ENCODE data around the gene MPRIP. TPM values are rescaled to one million over a fixed set of nuclear protein-coding genes. Genes with fewer than 3 reads are reported as not detected.

MPRIP gene
- total and polyA plus RNA-seq, 2 experiments from 2014 or later: 80.4 to 172 TPM

DNA sequence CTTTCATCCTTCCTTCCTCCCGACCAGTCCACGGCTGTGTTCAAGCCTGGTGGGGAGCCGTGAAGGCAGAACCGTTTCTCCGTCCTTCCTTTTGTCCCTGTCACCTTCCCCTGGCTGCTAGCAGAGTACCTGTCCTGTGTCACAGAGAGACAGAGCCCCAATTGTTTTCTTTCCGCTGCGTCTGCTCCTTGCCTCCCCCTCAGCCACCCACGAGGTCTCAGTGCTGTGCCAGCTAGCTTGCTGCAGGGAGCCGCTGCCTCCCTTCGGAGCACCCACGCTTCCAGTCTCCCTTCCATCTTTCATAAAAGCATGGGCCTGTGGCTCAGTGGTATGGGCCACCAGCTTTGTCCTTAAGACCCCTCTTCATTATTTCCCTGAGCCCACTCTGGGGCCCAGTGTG, 62.2 kb downstream of the MPRIP start:
- Histone ChIP-seq H3K36me3 (no peaks in the 10 kb centered on the region), H3K4me1 (ENCODE audit: low read depth) (peaks cover 57% of the 10 kb centered on the region), H3K4me3 (no peak overlapping the region), H3K27ac (peak overlapping the region; percentile 20), H3K27me3 (no peaks in the 10 kb centered on the region), H3K9me3 (ENCODE audit: low read depth) (no peaks in the 10 kb centered on the region)
- no peak for DNase-seq (ENCODE audit: low read depth in 1 of 2, low spot score in 1 of 2)
- TF ChIP-seq, protein P1, sequence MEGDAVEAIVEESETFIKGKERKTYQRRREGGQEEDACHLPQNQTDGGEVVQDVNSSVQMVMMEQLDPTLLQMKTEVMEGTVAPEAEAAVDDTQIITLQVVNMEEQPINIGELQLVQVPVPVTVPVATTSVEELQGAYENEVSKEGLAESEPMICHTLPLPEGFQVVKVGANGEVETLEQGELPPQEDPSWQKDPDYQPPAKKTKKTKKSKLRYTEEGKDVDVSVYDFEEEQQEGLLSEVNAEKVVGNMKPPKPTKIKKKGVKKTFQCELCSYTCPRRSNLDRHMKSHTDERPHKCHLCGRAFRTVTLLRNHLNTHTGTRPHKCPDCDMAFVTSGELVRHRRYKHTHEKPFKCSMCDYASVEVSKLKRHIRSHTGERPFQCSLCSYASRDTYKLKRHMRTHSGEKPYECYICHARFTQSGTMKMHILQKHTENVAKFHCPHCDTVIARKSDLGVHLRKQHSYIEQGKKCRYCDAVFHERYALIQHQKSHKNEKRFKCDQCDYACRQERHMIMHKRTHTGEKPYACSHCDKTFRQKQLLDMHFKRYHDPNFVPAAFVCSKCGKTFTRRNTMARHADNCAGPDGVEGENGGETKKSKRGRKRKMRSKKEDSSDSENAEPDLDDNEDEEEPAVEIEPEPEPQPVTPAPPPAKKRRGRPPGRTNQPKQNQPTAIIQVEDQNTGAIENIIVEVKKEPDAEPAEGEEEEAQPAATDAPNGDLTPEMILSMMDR (IDR thresholded peaks at IDR 0.05; ENCODE audit: low read depth, low read length): no peak

DNA sequence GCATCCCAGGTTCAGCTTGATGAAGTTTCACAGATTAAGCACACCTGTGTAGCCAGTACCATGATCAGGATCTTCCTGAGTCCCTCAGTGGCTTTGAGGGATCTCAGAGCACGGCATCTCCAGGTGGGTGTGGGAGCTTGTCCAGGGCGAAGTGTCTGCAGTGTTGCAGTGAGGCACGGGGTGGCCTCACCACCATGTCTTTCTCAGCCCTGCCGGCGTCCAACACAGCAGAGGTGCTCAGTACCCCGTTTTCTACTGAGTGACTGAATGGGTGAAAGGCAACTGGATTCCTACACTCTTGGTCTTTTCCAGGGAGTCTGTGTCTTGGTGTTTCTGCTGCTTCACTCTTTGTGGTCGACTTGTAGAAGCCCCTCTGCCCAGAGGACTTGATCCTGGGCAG, 63.7 kb downstream of the MPRIP start:
- no peak for DNase-seq (ENCODE audit: low read depth in 1 of 2, low spot score in 1 of 2)
- no peak overlapping the region for H3K27ac ChIP-seq
- TF ChIP-seq, protein P1 (IDR thresholded peaks at IDR 0.05; ENCODE audit: low read depth, low read length): no peak
- H3K36me3 ChIP-seq: no peaks in the 10 kb centered on the region
- no peak overlapping the region for H3K4me3 ChIP-seq
- no peaks in the 10 kb centered on the region for H3K27me3 ChIP-seq
- H3K4me1 ChIP-seq (ENCODE audit: low read depth): peaks cover 69% of the 10 kb centered on the region
- H3K9me3 ChIP-seq (ENCODE audit: low read depth): no peaks in the 10 kb centered on the region

DNA sequence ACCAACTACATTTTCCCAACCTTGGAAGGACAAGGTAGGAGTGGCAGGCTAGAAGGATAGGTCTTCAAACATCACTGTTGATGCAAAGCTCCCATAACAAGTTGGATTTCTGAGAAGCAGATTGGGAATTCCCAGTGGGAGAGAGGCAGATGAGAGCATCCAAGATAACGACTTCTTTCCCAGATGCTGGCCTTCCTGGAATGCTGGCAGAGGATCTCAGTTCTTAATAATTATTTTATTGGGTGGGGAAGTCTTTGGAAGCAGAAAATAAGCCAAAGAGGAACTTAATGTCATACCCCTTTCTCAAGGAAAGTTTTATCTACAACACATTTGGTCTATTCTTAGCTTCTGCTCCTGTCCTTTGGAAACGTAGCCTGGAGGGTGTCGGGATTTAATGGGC, 64.5 kb downstream of the MPRIP start:
- Histone ChIP-seq H3K9me3 (ENCODE audit: low read depth) (no peaks in the 10 kb centered on the region), H3K4me3 (no peak overlapping the region), H3K4me1 (ENCODE audit: low read depth) (peaks cover 63% of the 10 kb centered on the region), H3K36me3 (no peaks in the 10 kb centered on the region), H3K27me3 (no peaks in the 10 kb centered on the region), H3K27ac (peak overlapping the region; percentile 62)
- TF ChIP-seq, protein P1 (IDR thresholded peaks at IDR 0.05; ENCODE audit: low read depth, low read length): no peak
- DNase-seq (ENCODE audit: low read depth in 1 of 2, low spot score in 1 of 2): peak in 1 of 2 donors; percentile 35

DNA sequence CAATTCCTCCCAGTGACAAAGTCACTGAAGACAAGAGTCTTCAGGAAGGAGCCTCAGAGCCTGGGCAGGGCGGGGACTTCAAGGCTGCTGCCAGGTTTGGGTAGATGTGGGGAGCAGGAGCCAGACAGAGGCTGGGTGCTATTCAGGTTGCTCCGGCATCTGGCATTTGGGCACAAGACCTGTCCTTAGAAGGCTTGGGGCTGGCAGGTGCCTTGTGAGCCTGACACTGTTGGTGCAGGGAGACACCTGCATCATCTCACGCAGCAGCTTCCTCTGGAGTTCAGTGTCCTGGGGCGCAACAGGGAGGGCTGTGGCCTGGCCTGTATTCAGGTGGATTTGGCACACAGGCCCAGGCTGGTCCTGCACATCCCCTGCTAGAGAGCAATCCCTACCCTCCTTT, 65.0 kb downstream of the MPRIP start:
- H3K27ac ChIP-seq: peak overlapping the region; percentile 62
- H3K27me3 ChIP-seq: no peaks in the 10 kb centered on the region
- H3K4me1 ChIP-seq (ENCODE audit: low read depth): peaks cover 58% of the 10 kb centered on the region
- H3K36me3 ChIP-seq: no peaks in the 10 kb centered on the region
- no peaks in the 10 kb centered on the region for H3K9me3 ChIP-seq (ENCODE audit: low read depth)
- DNase-seq (ENCODE audit: low read depth in 1 of 2, low spot score in 1 of 2): no peak
- TF ChIP-seq, protein P1 (IDR thresholded peaks at IDR 0.05; ENCODE audit: low read depth, low read length): no peak
- H3K4me3 ChIP-seq: no peak overlapping the region

DNA sequence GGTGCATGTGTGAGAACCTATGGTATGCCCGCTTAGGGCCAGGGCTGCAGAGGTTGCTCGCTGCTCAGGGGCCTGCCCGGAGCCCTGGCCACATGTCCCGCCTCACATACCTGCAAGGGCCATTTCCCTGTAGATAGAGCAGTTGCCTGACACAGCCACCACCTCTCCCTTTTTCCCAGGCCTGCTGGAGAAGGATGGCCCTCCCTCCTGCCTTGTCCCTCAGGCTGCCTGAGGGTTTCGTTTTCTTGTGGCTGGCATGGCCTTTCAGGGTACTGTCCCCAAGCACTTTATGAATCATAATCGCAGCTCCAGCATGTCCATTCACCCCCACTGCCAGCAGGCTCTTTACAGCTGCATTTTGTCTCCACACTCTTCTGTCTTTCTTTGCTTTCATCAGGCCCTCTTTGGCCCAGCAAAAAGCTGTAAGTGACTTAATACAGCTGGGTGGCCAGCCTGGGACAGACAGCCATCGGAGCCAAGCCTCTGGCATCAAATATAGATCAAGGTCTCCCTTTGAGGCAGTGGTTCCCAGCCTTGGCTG, 65.7 kb downstream of the MPRIP start:
- H3K4me3 ChIP-seq: no peak overlapping the region
- H3K4me1 ChIP-seq (ENCODE audit: low read depth): peaks cover 52% of the 10 kb centered on the region
- H3K27me3 ChIP-seq: no peaks in the 10 kb centered on the region
- H3K9me3 ChIP-seq (ENCODE audit: low read depth): no peaks in the 10 kb centered on the region
- no peak for DNase-seq (ENCODE audit: low read depth in 1 of 2, low spot score in 1 of 2)
- H3K27ac ChIP-seq: peak overlapping the region; percentile 62
- TF ChIP-seq, protein P1 (IDR thresholded peaks at IDR 0.05; ENCODE audit: low read depth, low read length): no peak
- H3K36me3 ChIP-seq: no peaks in the 10 kb centered on the region
